K562 (cell line): ENCODE results near the gene SMAD3. TPM values are rescaled to one million over a fixed set of nuclear protein-coding genes. Genes with fewer than 3 reads are reported as not detected.
"Not testable (repeated sequence)": the region's sequence is repeated elsewhere in the genome, so short reads cannot be mapped to it uniquely, and the experiment has no call there.

Experiments
- ATAC-seq: fragments of 200-7000 bp; cut with Tn5 transposase; 3 replicates; pipeline ENCODE4 v1.9.1; 2020; ENCODE audit warnings: moderate library complexity
- BruUV-seq: library from RNA; stranded (reverse); fragments of 400-500 nt; replicated peaks from 2 replicates; lab custom pipeline; 2021; lab: Mats Ljungman, UMichigan
- CTCF ChIA-PET: fragments of 300-600 bp; formaldehyde crosslinking; extraction: SDS; loops from one replicate; lab custom pipeline; 2021; ENCODE audit warnings: low intra/inter-chr PET ratio; lab: Yijun Ruan, JAX
- POLR2A ChIA-PET: fragments of 300-600, 350-650 bp; sonication (Branson Sonifier 250); formaldehyde crosslinking; extraction: SDS; loops from one replicate; lab custom pipeline; 2021; ENCODE audit warnings: antibody characterized with exemption, inconsistent platforms; lab: Yijun Ruan, JAX
- DNase-seq, 4 experiments: peaks; one replicate each; pipeline versions ENCODE4 v3.0.0 to v3.0.0-alpha.2; 2011 to 2018; ENCODE audit warnings: low spot score in 3 of 4, mixed read lengths in 3 of 4; ENCODE audit errors: extremely low read depth in 1 of 4
- FAIRE-seq: peaks from 2 replicates; lab custom pipeline; 2011; peaks lifted over from hg19 to GRCh38; lab: Jason Lieb, UNC
- H2AFZ ChIP-seq: 2 replicates; pipeline ENCODE4 v1.6.0; 2011; ENCODE audit warnings: low read depth, low read length, control low read depth, inconsistent platforms
- H3K27ac ChIP-seq: fragments of 200-600 bp; 3 replicates; pipeline ENCODE4 v1.8.0; 2011; ENCODE audit warnings: low read depth, mild to moderate bottlenecking, control low read depth, inconsistent platforms, low read length, moderate library complexity, mixed read lengths; ENCODE audit errors: extremely low read depth
- H3K27me3 ChIP-seq, 2 experiments: fragments of 300-600 bp in 1 of 2; 2 replicates in 1 of 2; 3 replicates in 1 of 2; pipeline versions ENCODE4 v1.6.0 to v1.8.0; 2011; ENCODE audit warnings: inconsistent platforms in 2 of 2, low read length in 2 of 2, mild to moderate bottlenecking in 1 of 2, mixed read lengths in 1 of 2, moderate library complexity in 1 of 2; ENCODE audit not compliant: control insufficient read depth in 2 of 2, insufficient read depth in 2 of 2
- H3K36me3 ChIP-seq: fragments of 300-600 bp; 3 replicates; pipeline ENCODE4 v1.8.0; 2011; ENCODE audit warnings: mild to moderate bottlenecking, low read length, inconsistent platforms; ENCODE audit not compliant: control insufficient read depth, insufficient read depth
- H3K4me1 ChIP-seq, 2 experiments: fragments of 200-600 bp in 1 of 2; replicated peaks in 1 of 2; 2 replicates in 1 of 2; 3 replicates in 1 of 2; pipeline versions ENCODE4 v1.5.1 to v1.8.0; 2011; ENCODE audit warnings: inconsistent platforms in 2 of 2, low read length in 2 of 2, mild to moderate bottlenecking in 1 of 2, mixed read lengths in 1 of 2, moderate library complexity in 1 of 2; ENCODE audit not compliant: control insufficient read depth in 2 of 2, insufficient read depth in 2 of 2
- H3K4me2 ChIP-seq: 2 replicates; pipeline ENCODE4 v1.6.1; 2011; ENCODE audit warnings: low read length, control low read depth, inconsistent platforms, mixed read lengths; ENCODE audit not compliant: insufficient read depth
- H3K4me3 ChIP-seq: fragments of 200-600 bp; sonication (generic), shearing (Covaris generic); 2 replicates; pipeline ENCODE4 v1.5.1; 2016; ENCODE audit warnings: control low read depth, inconsistent platforms
- H3K79me2 ChIP-seq: fragments of 200-600 bp; 3 replicates; pipeline ENCODE4 v1.8.0; 2011; ENCODE audit warnings: low read length, inconsistent platforms; ENCODE audit not compliant: control insufficient read depth, insufficient read depth
- H3K9ac ChIP-seq, 2 experiments: 2 replicates each; pipeline versions ENCODE4 v1.6.0 to v1.6.1; 2011; ENCODE audit warnings: low read depth in 2 of 2, low read length in 2 of 2, control low read depth in 1 of 2, inconsistent platforms in 1 of 2, mild to moderate bottlenecking in 1 of 2, mixed read lengths in 1 of 2; ENCODE audit not compliant: insufficient read depth in 1 of 2
- H3K9me1 ChIP-seq: one replicate; pipeline ENCODE4 v1.6.0; 2011; ENCODE audit warnings: inconsistent platforms, mild to moderate bottlenecking, low read length, moderate library complexity; ENCODE audit not compliant: control insufficient read depth, insufficient read depth
- H3K9me3 ChIP-seq: replicated peaks from 2 replicates; pipeline ENCODE4 v1.5.1; 2011; ENCODE audit warnings: low read depth, low read length, inconsistent platforms; ENCODE audit not compliant: control insufficient read depth, insufficient read depth
- H4K20me1 ChIP-seq: replicated peaks from 2 replicates; pipeline ENCODE4 v1.6.1; 2011; ENCODE audit warnings: low read length, inconsistent platforms, mixed read lengths; ENCODE audit not compliant: control insufficient read depth, insufficient read depth
- BCOR ChIP-seq: fragments of 450-650 bp; IDR thresholded peaks from 2 replicates; pipeline ENCODE4 v1.6.1; 2016
- ERF ChIP-seq: fragments of 450-650 bp; formaldehyde crosslinking; IDR thresholded peaks from 2 replicates; pipeline ENCODE4 v1.4.0; 2020; ENCODE audit warnings: mild to moderate bottlenecking, mixed read lengths
- KDM1A ChIP-seq, 2 experiments: fragments of 450-650 bp; IDR thresholded peaks; 2 replicates each; pipeline ENCODE4 v1.6.1; 2016; ENCODE audit warnings: mild to moderate bottlenecking in 2 of 2
- RBM25 ChIP-seq: fragments of 200-400 bp; formaldehyde crosslinking; IDR thresholded peaks from 2 replicates; pipeline ENCODE4 v1.6.1; 2018; ENCODE audit warnings: low read length, low read depth, moderate library complexity; ENCODE audit not compliant: severe bottlenecking
- SMARCA5 ChIP-seq: fragments of 450-650 bp; IDR thresholded peaks from 2 replicates; pipeline ENCODE4 v1.6.1; 2016
- ZNF146 ChIP-seq: IDR thresholded peaks from one replicate; pipeline ENCODE4 v1.6.1; 2018; ENCODE audit warnings: missing compliant biosample characterization; ENCODE audit not compliant: unreplicated experiment
- WGBS: fragments of 100-300 bp; shearing (Covaris generic); methylation state at CpG from one replicate; pipeline ENCODE4 v1.1.6; 2016; ENCODE audit warnings: low coverage, mixed read lengths; ENCODE audit not compliant: insufficient coverage; ENCODE audit errors: missing lambda C conversion rate; 5-methylcytosine and 5-hydroxymethylcytosine counted together
- in situ Hi-C: fragments of 300-500 bp; cut with MboI; formaldehyde crosslinking; loops from 4 replicates; pipeline ENCODE4 v1.15.0; 2018; ENCODE audit warnings: inconsistent platforms, mixed read lengths
- intact Hi-C: fragments of 100-400 bp; cut with micrococcal nuclease; formaldehyde crosslinking; loops from 2 replicates; pipeline ENCODE4 v1.14.2; 2022
- polyA plus RNA-seq, 8 experiments: library from polyadenylated mRNA; depleted of rRNA in 4 of 8; stranded (reverse) in 5 of 8; unstranded in 3 of 8; fragments of >200 nt; fragmentation: Nextera tagmentation in 2 of 8; fragmentation: Illumina TruSeq in 1 of 8; extraction: Ambion mirVana in 2 of 8; extraction: Trizol in 1 of 8; gene quantifications; 2 replicates each; pipeline versions ENCODE4 v1.2.1 to v1.2.3, GENCODE V29; 2011 to 2014; ENCODE audit warnings: inconsistent platforms in 1 of 8, missing spikeins in 1 of 8
- total RNA-seq, 7 experiments: library from RNA; depleted of rRNA in 6 of 7; stranded (reverse); fragments of >200 nt in 6 of 7; fragmentation: Illumina TruSeq in 2 of 7; extraction: Trizol in 2 of 7; gene quantifications; 2 replicates each; pipeline versions ENCODE4 v1.2.1 to v1.2.3, GENCODE V29; 2011 to 2021; ENCODE audit warnings: low replicate concordance in 1 of 7
- TF ChIP-seq, protein P1 (sequence below): fragments of 250-450 bp; sonication (Bioruptor Pico); IDR thresholded peaks from 2 replicates; pipeline ENCODE4 v1.8.0; 2022; ENCODE audit warnings: inconsistent platforms
- TF ChIP-seq, protein P2 (sequence below): fragments of 450-650 bp; IDR thresholded peaks from 2 replicates; pipeline ENCODE4 v1.6.1; 2017; ENCODE audit warnings: antibody characterized with exemption, mild to moderate bottlenecking

Gene SMAD3
- total and polyA plus RNA-seq, 9 of the 15 experiments (the other 6 are each of a cell fraction or from before 2014, with no cell fraction given), result 4.3 to 39.2 (median 11.1) TPM

- TF ChIP-seq, protein P1, sequence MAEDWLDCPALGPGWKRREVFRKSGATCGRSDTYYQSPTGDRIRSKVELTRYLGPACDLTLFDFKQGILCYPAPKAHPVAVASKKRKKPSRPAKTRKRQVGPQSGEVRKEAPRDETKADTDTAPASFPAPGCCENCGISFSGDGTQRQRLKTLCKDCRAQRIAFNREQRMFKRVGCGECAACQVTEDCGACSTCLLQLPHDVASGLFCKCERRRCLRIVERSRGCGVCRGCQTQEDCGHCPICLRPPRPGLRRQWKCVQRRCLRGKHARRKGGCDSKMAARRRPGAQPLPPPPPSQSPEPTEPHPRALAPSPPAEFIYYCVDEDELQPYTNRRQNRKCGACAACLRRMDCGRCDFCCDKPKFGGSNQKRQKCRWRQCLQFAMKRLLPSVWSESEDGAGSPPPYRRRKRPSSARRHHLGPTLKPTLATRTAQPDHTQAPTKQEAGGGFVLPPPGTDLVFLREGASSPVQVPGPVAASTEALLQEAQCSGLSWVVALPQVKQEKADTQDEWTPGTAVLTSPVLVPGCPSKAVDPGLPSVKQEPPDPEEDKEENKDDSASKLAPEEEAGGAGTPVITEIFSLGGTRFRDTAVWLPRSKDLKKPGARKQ (CRISPR knock-in tag), result no peak
- TF ChIP-seq, protein P2, sequence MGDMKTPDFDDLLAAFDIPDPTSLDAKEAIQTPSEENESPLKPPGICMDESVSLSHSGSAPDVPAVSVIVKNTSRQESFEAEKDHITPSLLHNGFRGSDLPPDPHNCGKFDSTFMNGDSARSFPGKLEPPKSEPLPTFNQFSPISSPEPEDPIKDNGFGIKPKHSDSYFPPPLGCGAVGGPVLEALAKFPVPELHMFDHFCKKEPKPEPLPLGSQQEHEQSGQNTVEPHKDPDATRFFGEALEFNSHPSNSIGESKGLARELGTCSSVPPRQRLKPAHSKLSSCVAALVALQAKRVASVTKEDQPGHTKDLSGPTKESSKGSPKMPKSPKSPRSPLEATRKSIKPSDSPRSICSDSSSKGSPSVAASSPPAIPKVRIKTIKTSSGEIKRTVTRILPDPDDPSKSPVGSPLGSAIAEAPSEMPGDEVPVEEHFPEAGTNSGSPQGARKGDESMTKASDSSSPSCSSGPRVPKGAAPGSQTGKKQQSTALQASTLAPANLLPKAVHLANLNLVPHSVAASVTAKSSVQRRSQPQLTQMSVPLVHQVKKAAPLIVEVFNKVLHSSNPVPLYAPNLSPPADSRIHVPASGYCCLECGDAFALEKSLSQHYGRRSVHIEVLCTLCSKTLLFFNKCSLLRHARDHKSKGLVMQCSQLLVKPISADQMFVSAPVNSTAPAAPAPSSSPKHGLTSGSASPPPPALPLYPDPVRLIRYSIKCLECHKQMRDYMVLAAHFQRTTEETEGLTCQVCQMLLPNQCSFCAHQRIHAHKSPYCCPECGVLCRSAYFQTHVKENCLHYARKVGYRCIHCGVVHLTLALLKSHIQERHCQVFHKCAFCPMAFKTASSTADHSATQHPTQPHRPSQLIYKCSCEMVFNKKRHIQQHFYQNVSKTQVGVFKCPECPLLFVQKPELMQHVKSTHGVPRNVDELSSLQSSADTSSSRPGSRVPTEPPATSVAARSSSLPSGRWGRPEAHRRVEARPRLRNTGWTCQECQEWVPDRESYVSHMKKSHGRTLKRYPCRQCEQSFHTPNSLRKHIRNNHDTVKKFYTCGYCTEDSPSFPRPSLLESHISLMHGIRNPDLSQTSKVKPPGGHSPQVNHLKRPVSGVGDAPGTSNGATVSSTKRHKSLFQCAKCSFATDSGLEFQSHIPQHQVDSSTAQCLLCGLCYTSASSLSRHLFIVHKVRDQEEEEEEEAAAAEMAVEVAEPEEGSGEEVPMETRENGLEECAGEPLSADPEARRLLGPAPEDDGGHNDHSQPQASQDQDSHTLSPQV, result no peak
- no peak for TF ChIP-seq ERF
Measured at GRCh38 chr15:67026610-67026967, 38.8 kb upstream of the SMAD3 start (continued).

GRCh38 chr15:67028440-67028839 lies 37.0 kb upstream of the SMAD3 start:
- ATAC-seq, H4K20me1 ChIP-seq, in situ Hi-C loops, H3K9me3 ChIP-seq, H2AFZ ChIP-seq, H3K4me3 ChIP-seq, H3K79me2 ChIP-seq, BruUV-seq, DNase-seq, H3K27me3 ChIP-seq, H3K9me1 ChIP-seq, CTCF ChIA-PET, intact Hi-C loops, FAIRE-seq, H3K4me2 ChIP-seq, H3K36me3 ChIP-seq, POLR2A ChIA-PET, H3K9ac ChIP-seq: not testable (repeated sequence)
- Histone ChIP-seq H3K4me1 (peaks cover 12 to 44% of the 10 kb centered on the region in 2 experiments), H3K27ac (peak overlapping the region; percentile 53; the same call in 1 of the 3 replicates)
- WGBS, result 20% methylated on average over 3 of the region's 3 CpGs
- peak; percentile 58 for TF ChIP-seq RBM25
- TF ChIP-seq, protein P2, result 0 out of 2 replicates have a peak, but pooled peaks have one; percentile 1
- peak; percentile 49; the same call in 1 of the 2 replicates for TF ChIP-seq SMARCA5
- TF ChIP-seq KDM1A (IDR thresholded peaks at IDR 0.05), result peak; percentile 34 to 55; a peak in 3 of 4 replicates
- peak; percentile 96 for TF ChIP-seq ZNF146 (CRISPR knock-in tag)
- TF ChIP-seq BCOR, result peak; percentile 71
